HG03064 (cell line): ENCODE data around the gene ZNF280D.

Experiments
- ATAC-seq: cut with Tn5 transposase; IDR thresholded peaks from one replicate; pipeline ENCODE4 v1.9.1; 2021; ENCODE audit warnings: low read depth; ENCODE audit not compliant: unreplicated experiment

The ZNF280D gene

DNA sequence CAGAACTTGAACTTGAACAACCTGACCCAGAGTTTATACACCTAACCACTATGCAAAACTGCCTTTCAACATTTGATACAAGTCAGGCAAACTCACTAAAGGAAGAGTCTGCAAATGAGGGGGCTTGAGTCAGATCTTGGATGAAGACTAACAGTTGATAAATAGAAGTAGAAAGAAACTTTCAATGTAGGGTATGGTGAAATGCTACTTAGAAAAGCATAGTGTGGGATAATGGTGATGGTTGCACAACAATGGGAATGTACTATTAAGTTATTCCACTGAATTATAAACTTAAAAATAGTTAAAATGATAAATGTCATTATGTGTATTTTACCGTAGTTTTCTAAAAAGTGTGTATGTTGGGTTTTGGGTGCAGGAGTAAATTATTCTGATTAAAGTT is 19.7 kb upstream of the ZNF280D start:
- ATAC-seq: no peak

DNA sequence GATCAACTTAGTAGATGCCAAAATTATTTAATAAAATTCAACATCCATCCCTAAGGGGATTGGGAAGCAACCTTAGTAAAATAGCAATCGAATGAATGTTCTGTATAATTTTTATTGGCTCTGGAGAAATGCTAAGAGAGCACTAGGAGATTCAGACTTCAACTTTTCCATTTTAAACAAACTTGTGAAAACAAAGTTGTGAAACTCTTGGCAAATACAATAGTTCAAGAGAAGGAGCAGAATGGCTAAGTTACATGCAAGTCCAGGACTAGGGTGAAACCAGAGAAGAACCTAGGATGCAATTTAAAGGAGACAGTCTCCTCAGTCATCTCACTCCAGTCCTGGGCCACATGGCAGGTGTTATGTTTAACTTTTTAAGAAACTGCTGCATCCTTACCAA is 16.7 kb upstream of the ZNF280D start:
- ATAC-seq: no peak

DNA sequence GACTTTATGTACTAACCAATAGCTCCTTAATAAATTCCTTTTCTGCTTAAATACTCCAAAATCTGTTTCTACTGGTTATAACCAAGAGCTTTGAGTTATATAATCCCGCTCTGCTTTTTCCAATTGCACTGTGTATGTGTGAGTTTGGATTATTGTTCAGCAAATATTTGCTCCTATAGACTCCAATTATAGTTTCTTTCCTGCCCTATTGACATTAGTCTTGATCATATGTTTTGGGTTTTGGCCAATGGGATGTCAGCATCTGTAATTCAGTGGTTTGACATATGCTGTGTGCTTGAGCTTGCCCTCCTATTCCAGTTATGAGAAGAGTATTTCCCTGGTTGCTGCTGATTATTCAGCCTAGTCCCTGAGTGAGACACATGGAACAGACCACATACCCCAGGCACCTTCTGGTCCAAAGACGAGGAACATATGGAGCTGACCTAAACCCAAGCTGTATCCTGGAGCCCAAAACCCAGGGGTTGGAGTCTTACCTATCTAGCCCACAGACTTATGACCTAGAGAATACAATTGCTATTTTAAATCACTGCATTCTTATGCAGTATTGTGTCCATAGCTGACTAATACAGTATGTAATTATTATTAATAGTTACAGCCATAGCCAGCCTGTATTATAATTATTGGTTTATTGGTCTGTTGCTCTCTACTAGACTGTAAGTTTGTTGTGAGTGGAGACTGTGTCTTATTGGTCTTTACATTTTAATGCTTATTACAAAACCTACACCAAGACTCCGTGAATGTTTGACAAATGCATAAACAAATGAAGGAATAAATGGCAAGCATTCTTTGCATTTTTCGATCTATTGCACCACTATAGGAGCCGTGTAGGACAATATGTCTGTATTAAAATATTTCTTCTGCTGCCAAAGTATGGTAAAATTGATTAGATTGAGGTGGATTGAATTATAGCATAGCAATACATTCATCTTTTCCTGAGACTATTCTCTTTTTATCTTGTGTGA is 11.7 kb upstream of the ZNF280D start:
- ATAC-seq: no peak

DNA sequence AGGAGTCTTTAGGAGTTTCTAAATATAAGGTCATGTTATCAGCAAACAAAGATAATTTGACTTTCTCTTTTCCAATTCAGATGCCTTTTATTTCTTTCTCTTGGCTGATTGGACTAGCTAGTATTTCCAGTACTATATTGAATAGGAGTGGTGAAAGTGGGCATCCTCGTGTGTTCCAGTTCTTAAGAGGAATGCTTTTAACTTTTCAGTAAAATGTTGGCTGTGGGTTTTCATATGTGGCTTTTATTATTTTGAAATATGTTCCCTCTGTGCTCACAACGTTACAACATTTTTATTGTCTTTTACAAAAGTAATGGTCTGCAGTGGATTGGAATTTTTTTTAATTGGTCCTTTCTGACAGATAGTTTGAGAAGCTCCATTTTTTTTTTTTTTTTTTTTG is 8.2 kb upstream of the ZNF280D start:
- ATAC-seq: no peak

DNA sequence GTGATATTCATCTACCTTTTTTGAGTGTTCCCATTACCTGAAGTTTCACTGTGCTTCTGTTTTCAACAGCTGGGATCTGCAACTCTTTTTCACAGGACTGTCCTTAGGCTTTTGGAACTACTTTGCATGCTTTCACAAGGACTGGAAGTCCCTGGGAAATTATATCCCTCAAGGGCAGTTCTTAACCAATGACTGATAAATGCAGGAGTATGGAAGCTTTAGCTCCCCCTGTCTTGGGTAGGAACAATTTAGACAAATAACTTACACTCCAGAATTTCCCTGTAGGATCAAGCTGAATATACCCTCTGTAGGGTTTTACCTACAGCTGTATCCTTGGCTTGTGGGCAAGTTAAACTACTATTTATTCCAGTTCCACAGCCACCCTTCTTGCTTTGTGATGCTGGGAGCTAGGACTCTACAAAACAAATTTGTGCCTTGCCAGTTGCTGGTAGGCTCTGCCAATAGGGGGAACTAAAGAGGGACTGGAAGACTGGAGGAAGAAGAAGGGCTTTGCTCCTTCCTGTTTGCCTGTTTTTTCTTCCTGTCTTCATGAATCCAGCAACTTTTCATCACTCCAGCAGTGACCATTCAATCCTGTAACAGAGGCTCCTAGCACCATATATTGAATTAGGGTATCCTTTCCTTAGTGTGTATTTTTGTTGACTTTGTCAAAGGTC is 6.8 kb upstream of the ZNF280D start:
- no peak for ATAC-seq

DNA sequence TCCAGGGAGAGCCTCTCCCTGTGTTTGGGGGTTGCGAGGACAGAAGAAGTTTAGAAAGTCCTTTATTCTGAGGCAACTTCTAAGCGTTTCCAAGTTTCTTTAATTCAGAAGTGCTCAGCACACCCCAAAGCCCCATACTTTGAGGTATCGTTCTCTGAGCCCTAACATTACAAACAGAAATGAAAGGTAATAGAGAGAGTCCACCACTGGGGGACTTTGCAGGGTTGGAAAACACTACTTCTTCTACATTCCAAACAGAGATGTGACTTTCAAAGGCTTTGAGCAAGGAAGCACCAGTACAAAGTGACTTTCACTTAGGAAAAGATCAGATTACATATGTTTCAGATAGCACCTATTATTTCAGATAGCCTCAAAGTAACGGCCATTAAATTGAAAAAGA is 6.2 kb upstream of the ZNF280D start:
- ATAC-seq: no peak

DNA sequence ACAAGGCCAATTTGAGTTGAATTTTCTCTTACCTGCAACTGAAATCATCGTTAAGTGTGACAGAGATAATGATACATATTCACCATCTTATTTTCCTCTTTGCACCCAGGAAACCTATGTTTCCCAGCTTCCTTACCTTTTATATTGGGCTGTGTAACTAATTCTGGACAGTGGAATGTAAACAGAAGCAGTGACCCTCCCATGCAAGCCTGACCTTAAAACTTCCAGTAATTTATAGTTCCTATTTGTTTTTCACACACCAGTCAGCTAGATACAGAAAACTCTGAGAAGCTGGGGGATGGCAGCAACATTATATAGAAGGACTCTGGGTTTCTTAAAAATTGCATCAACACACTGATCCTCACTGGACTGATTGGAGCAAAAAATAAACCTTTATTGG is 4.5 kb upstream of the ZNF280D start:
- ATAC-seq: no peak

DNA sequence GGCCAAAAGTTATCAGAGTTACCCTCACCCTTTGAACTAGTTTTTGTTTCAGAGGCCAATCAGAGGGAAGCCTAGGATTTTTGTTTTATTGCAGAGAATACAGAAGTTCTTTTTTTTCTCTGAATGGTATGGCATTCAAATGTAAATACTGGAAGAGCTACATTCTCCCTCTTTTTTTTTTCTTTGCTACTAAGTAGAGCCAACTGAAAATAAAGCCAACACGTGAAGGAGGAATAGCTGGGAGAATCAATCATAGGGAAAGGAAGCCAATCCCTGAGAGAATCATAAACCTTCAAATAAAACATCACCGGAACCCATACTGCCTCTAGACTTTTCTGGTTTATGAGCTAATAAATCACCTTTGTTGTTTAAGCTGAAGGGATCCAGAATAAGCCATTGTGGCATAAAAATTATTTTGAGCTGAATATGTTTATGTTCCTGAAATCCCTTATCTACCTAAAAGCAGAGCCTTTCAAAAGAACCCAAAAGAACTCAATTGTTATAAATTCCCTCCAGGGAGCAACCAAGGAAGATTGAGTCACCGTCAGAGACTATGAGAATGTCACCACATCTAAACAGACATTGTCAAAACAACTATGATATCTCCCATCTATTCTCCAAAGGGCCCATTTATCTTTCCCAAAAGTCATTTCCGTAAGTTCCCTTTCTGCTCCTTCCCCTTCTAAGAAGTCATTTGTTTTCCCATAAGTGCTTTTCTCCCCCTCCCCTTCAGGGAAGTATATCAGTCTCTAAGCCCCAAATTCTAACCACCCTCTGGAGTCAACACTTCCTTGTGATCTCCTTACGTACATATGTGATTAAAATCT is 3.8 kb upstream of the ZNF280D start:
- no peak for ATAC-seq

DNA sequence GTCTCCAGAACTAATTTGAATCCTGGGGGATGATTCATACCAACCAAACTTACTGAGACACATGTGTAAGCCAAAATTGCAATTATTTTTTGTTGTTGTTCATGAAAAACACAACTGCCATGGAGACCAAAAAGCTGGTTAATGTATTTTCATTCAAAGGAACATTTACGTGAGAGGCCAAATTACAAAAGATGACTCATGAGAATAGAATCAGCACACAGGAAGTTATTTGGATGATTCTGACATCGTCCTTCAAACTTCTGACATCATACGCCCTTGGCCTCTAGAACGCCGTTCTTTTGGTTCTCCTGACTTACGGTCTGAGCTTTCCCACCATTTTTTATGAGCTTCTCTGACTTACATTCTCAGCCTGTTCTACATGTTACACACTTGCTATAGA is 3.0 kb upstream of the ZNF280D start:
- ATAC-seq: no peak

DNA sequence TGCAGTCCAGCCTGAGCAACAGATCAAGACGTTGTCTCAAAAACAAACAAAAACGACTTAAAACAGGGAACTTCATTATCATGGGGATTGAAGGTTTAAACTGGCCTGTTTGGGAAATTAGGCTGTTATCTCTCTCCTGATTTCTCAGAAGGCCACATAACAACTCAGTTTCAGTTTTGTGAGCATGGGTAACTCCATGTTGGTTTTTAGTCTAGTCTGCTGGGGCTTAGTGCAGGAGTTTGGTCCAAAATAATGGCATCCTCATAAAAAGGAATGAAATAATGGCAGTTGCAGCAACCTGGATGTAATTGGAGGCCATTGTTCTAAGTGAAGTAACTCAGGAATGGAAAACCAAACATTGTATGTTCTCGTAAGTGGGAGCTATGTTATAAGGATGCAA is 2.3 kb upstream of the ZNF280D start:
- ATAC-seq: no peak

DNA sequence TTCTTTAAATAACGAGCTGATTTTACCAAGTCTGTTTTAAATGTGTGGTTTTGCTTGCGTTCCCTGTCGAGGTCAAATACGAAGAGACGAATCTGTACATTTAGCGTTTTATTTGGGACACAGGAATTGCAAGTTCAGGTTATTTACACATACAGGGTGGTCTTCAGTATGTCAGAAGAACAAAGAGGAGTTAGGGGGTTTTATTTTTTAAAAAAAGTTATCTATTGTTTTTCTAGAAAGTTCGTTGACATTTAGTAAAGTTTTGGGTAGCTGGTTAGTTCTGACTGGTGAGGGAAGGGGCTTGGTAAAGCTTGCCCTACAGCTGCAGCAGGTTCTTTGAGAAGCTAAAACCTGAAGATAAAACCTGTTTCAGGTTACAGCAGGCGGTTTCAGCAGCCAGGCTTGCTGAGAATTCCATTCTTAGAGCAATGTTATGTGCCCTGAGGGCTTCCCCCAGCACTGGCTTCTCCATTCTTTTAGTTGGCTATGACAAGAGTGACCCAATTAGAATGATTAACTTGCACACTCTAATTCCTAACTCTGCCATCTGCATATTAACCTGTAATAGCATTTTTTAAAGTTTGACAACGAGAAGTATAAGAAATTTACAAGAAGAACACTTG is 815 bp upstream of the ZNF280D start:
- ATAC-seq: no peak

DNA sequence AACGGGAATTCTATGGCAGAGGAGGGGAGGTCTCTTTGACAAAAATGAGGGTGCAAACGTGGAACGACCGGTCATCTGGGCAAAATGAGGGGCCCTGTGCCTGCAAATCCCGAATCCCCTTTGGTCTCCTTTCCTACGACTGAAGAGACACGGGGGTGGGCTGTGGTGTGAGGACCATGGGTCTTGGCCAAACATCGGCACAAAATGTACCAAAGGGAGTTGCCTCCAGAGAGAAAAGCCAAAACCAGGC is 498 bp downstream of the ZNF280D start:
- ATAC-seq: no peak

DNA sequence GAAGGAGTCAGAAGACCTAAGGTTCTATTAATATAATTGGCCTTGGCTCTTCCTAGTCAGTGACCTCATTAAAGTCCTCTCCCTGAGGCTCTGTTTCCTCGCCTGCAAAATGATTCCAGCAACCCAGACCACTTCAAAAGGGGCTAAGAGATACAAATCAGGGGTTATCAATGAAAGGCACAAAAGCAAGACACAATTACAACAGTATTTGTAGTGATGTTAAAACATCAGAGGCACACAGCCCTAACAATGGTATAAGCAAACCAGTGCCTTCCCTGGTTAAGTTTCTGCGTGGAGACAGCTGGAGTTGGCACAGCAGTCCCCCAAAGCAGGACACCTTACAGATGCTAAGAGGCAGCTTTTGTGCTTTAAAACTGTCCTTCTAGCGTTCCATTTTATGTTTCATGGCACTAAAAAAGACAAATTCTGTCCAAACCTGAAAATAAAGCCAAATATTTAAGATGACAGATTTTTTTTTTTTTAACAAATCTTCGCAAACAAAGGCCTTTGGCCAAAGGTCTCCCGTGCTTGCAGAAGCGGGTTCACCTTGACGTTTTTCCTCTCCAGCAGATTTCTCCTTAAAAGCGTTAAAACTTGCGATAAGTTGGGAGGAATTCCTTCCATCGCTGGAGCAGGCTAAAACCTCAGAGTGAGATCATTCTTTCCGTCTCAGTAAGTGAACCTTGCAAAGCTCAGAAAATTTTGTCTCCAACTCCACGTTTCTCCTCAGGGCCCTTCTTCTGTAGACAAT is 999 bp downstream of the ZNF280D start:
- peak; percentile 4 for ATAC-seq

DNA sequence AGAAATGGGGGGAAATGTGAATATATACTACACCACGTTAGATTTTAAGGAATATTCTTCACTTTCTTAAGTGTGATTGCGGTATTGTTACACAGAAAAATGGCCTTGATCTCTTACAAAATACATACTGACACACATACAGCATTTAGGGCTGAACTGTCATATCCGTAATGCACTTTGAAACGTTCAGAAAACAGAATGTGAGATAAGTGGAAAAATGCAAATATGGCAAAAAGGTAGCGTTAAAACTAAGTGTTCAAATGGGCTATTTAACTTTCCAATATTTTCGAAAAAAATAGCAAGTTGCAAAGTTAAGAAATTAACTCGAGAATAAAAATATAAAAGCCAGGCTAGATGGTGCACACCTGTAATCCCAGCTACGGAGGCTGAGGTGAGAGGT is 1.8 kb downstream of the ZNF280D start:
- ATAC-seq: no peak

DNA sequence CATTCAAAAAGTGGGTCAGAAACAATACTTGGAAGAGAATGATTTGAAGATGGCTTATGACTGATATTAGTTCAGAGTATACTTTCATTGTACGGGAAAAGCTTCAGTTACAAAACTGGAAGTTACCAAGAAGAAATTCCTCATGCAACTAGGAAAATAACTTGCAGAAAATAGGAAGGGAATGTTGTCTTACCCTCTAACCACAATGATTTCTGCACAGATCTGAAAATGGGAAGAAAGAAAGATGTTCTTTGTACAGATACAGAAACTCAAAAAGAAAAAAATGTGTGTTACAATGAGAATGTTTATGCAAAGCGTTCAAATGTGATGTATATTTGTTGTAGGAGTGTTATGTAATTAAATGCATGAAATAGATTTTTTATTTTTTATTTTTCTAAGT is 3.7 kb downstream of the ZNF280D start:
- no peak for ATAC-seq

DNA sequence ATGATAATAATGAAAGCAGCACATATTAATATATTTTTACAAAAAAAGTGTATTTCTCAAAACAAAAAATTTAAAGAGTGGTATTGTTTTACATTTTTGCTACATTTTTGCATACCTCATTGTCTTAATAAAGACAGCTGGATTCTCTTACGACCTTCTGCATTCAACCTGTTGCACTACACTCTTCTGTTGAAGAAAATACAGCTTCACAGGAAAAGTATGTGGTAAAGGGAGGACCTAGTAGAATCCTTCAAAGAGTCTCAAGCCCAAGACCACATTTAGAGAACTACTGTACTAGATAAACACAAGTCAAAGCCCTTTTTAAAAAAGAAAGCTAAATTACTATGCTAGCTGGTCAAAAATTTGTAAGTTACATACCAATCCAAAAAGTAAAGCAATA is 7.9 kb downstream of the ZNF280D start:
- ATAC-seq: no peak

DNA sequence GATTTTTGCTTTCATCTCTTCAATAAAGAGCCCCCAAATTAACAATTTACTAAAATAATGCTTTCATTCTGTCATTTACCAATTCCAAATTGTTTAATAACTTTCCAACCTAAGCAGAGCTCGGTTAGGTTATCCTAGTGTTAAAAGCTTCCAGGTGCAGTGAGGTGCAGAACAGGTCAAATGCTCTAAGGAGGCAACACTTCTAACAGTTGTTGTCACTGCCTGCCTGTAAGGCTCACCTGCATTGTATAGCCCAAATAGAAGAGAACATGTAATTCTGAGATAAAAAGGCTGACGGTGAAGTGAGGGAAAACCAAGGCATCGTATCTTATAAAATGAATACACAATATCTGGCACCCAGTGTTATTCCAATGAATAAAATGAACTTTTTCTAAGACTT is 9.1 kb downstream of the ZNF280D start:
- ATAC-seq: no peak

DNA sequence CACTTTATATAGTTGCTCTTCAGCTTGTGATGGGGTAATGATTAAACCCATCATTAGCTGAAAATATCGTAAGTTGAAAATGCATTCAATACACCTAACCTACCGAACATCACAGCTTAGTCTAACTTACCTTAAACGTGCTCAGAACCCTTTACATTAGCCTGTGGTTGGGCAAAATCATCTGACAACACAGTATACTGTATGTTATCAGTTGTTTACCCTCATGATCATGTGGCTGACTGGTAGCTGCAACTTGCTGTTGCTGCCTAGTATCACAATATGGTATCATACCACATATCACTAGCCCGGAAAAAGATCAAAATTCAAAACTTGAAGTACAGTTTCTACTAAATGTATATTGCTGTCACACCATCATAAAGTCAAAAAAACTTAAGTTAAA is 9.5 kb downstream of the ZNF280D start:
- ATAC-seq: no peak

DNA sequence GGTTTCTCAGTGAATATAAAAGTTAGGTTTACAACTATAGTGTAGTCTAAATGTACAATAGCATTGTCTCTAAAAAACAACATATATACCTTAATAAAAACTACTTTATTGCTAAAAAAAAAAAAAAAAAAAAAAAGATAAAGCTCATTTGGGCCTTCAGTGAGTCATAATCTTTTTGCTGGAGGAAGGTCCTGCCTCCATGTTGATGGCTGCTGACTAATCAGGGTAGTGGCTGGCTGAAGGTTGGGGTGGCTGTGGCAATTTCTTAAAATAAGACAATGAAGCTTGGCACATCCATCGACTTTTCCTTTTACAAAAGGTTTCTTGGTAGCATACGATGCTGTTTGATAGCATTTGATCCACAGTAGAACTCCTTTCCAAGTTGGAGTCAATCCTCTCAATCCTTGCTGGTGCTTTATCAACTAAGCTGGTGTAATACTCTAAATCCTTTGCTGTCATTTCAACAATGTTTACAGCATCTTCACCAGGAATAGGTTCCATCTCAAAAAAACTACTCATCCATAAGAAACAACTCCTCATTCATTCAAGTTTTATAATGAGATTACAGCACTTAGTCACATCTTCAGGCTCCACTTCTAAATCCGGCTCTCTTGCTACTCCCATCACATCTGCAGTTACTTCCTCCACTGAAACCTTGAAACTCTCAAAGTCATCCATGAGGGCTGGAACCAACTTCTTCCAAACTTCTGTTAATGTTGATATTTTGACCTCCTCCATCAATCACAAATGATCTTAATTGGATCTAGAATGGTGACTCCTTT is 13.3 kb downstream of the ZNF280D start:
- ATAC-seq: no peak
